K562 (cell line): ENCODE results near the gene SYNGR4. TPM values are rescaled to one million over a fixed set of nuclear protein-coding genes. Genes with fewer than 3 reads are reported as not detected.

Experiments
- ARID3B ChIP-seq: fragments of 250-450 bp; sonication (Bioruptor Pico); IDR thresholded peaks from 2 replicates; pipeline ENCODE4 v1.4.0; 2020; ENCODE audit warnings: borderline replicate concordance
- BRD9 ChIP-seq: fragments of 450-650 bp; IDR thresholded peaks from 2 replicates; pipeline ENCODE4 v1.6.1; 2018; ENCODE audit warnings: low read depth; ENCODE audit not compliant: partially characterized antibody
- C11orf30 ChIP-seq: fragments of 450-650 bp; IDR thresholded peaks from 2 replicates; pipeline ENCODE4 v1.6.1; 2016; ENCODE audit warnings: low read depth, mild to moderate bottlenecking
- CHD1 ChIP-seq: fragments of 200-600 bp; sonication (generic); IDR thresholded peaks from one replicate; pipeline ENCODE4 v1.6.1; 2012; ENCODE audit warnings: mild to moderate bottlenecking, moderate library complexity, low read length, inconsistent platforms
- EP400 ChIP-seq: fragments of 450-650 bp; IDR thresholded peaks from 2 replicates; pipeline ENCODE4 v1.6.1; 2017; ENCODE audit warnings: antibody characterized with exemption, mild to moderate bottlenecking, moderate library complexity
- ERF ChIP-seq: fragments of 450-650 bp; formaldehyde crosslinking; IDR thresholded peaks from 2 replicates; pipeline ENCODE4 v1.4.0; 2020; ENCODE audit warnings: mild to moderate bottlenecking, mixed read lengths
- ETV5 ChIP-seq: sonication (generic); formaldehyde crosslinking; IDR thresholded peaks from 2 replicates; pipeline ENCODE4 v1.4.0; 2020; ENCODE audit warnings: low read depth, mild to moderate bottlenecking, missing genetic modification reagents
- FOXA3 ChIP-seq, 2 experiments: fragments of 450-650 bp in 1 of 2; sonication (generic) in 1 of 2; formaldehyde crosslinking; IDR thresholded peaks in 1 of 2; conservative IDR thresholded peaks in 1 of 2; 2 replicates each; pipeline versions ENCODE4 v1.4.0 to v1.8.0; 2020 to 2022; ENCODE audit warnings: mild to moderate bottlenecking in 2 of 2, missing genetic modification reagents in 1 of 2
- GATAD2A ChIP-seq: fragments of 450-650 bp; IDR thresholded peaks from 2 replicates; pipeline ENCODE4 v1.6.1; 2017
- JUN ChIP-seq, 2 experiments: sonication (generic) in 1 of 2; formaldehyde crosslinking in 1 of 2; IDR thresholded peaks; 2 replicates each; pipeline versions ENCODE4 v1.6.1 to v1.8.0; 2012 to 2022; ENCODE audit warnings: borderline replicate concordance in 2 of 2, mild to moderate bottlenecking in 2 of 2, improper control_type of control experiment in 1 of 2, low read depth in 1 of 2, low read length in 1 of 2, missing genetic modification reagents in 1 of 2
- MAFG ChIP-seq: fragments of 450-650 bp; conservative IDR thresholded peaks from 2 replicates; pipeline ENCODE4 v1.6.1; 2016; ENCODE audit warnings: missing genetic modification characterization, missing compliant biosample characterization
- NR2C2 ChIP-seq, 2 experiments: fragments of 200-800 bp in 1 of 2; sonication (Bioruptor generic) in 1 of 2; sonication (generic) in 1 of 2; formaldehyde crosslinking in 1 of 2; IDR thresholded peaks; 2 replicates each; pipeline versions ENCODE4 v1.6.1 to v1.8.0; 2016 to 2022; ENCODE audit warnings: mild to moderate bottlenecking in 1 of 2, missing compliant biosample characterization in 1 of 2, missing genetic modification characterization in 1 of 2, missing genetic modification reagents in 1 of 2
- POLR2A ChIP-seq: fragments of 450-650 bp; conservative IDR thresholded peaks from 2 replicates; pipeline ENCODE4 v1.6.1; 2016
- STAG1 ChIP-seq: sonication (generic); formaldehyde crosslinking; IDR thresholded peaks from 2 replicates; pipeline ENCODE4 v1.5.0; 2020; ENCODE audit warnings: missing genetic modification reagents, borderline replicate concordance
- TBP ChIP-seq: optimal IDR thresholded peaks from 2 replicates; pipeline ENCODE3; 2011; ENCODE audit warnings: low read depth, low read length, improper control_type of control experiment
- TEAD4 ChIP-seq, 2 experiments: sonication (generic) in 1 of 2; formaldehyde crosslinking in 1 of 2; IDR thresholded peaks; 2 replicates each; pipeline versions ENCODE4 v1.6.1 to v1.8.0; 2012 to 2022; ENCODE audit warnings: borderline replicate concordance in 1 of 2, inconsistent platforms in 1 of 2, low read length in 1 of 2, mild to moderate bottlenecking in 1 of 2, missing genetic modification reagents in 1 of 2
- TOE1 ChIP-seq, 2 experiments: fragments of 450-650 bp in 1 of 2; sonication (generic) in 1 of 2; formaldehyde crosslinking in 1 of 2; IDR thresholded peaks; 2 replicates each; pipeline versions ENCODE4 v1.7.1 to v1.8.0; 2016 to 2022; ENCODE audit warnings: borderline replicate concordance in 2 of 2, mild to moderate bottlenecking in 2 of 2, antibody characterized with exemption in 1 of 2, inconsistent platforms in 1 of 2, low read depth in 1 of 2, missing genetic modification reagents in 1 of 2, moderate library complexity in 1 of 2
- VEZF1 ChIP-seq: fragments of 200-800 bp; sonication (Bioruptor generic); IDR thresholded peaks from 2 replicates; pipeline ENCODE4 v1.6.1; 2017; ENCODE audit warnings: missing genetic modification characterization, missing compliant biosample characterization
- ZBTB8A ChIP-seq: fragments of 450-650 bp; IDR thresholded peaks from 2 replicates; pipeline ENCODE4 v1.6.1; 2018; ENCODE audit warnings: mild to moderate bottlenecking, moderate library complexity; ENCODE audit not compliant: partially characterized antibody
- ZNF165 ChIP-seq: fragments of 250-450 bp; sonication (Bioruptor Pico); IDR thresholded peaks from 2 replicates; pipeline ENCODE4 v1.4.0; 2020; ENCODE audit warnings: borderline replicate concordance
- polyA plus RNA-seq, 8 experiments: library from polyadenylated mRNA; depleted of rRNA in 4 of 8; stranded (reverse) in 5 of 8; unstranded in 3 of 8; fragments of >200 nt; fragmentation: Nextera tagmentation in 2 of 8; fragmentation: Illumina TruSeq in 1 of 8; extraction: Ambion mirVana in 2 of 8; extraction: Trizol in 1 of 8; gene quantifications; 2 replicates each; pipeline versions ENCODE4 v1.2.1 to v1.2.3, GENCODE V29; 2011 to 2014; ENCODE audit warnings: inconsistent platforms in 1 of 8, missing spikeins in 1 of 8
- total RNA-seq, 7 experiments: library from RNA; depleted of rRNA in 6 of 7; stranded (reverse); fragments of >200 nt in 6 of 7; fragmentation: Illumina TruSeq in 2 of 7; extraction: Trizol in 2 of 7; gene quantifications; 2 replicates each; pipeline versions ENCODE4 v1.2.1 to v1.2.3, GENCODE V29; 2011 to 2021; ENCODE audit warnings: low replicate concordance in 1 of 7
- TF ChIP-seq, protein P1 (sequence below), 2 experiments: fragments of 450-650 bp in 1 of 2; sonication (generic) in 1 of 2; formaldehyde crosslinking in 1 of 2; IDR thresholded peaks in 1 of 2; conservative IDR thresholded peaks in 1 of 2; 2 replicates each; pipeline versions ENCODE4 v1.6.1 to v1.8.1; 2016 to 2023; ENCODE audit warnings: mild to moderate bottlenecking in 2 of 2, moderate library complexity in 2 of 2, inconsistent platforms in 1 of 2, missing genetic modification reagents in 1 of 2

Gene SYNGR4
- total and polyA plus RNA-seq, 9 of the 15 experiments (the other 6 are each of a cell fraction or from before 2014, with no cell fraction given) = 0.07 to 0.14 TPM; not detected in 7

GRCh38 chr19:48424694-48425219 lies 60.6 kb downstream of the SYNGR4 start (continued):
- TF ChIP-seq JUN (IDR thresholded peaks at IDR 0.05; ENCODE audit: borderline replicate concordance, low read depth, low read length) (peak; percentile 74), JUN (CRISPR knock-in tag; IDR thresholded peaks at IDR 0.05; ENCODE audit: borderline replicate concordance) (no peak), EP400 (peak; percentile 54), POLR2A (peak; percentile 28; the same call in 1 of the 2 replicates), TBP (no peak), ZNF165 (CRISPR knock-in tag) (no peak), VEZF1 (peak; percentile 62; the same call in 1 of the 2 replicates), MAFG (tag) (peak; percentile 85), BRD9 (peak; percentile 73), C11orf30 (peak; percentile 95), NR2C2 (CRISPR knock-in tag; IDR thresholded peaks at IDR 0.05) (no peak), NR2C2 (tag; IDR thresholded peaks at IDR 0.05) (no peak), STAG1 (no peak), GATAD2A (peak; percentile 96), ZBTB8A (no peak), CHD1 (no peak), FOXA3 (CRISPR knock-in tag; conservative IDR thresholded peaks at IDR 0.05 in 1 of 2, IDR thresholded peaks at IDR 0.05 in 1 of 2) (no peak), TOE1 (IDR thresholded peaks at IDR 0.05; ENCODE audit: borderline replicate concordance) (no peak), TOE1 (CRISPR knock-in tag; IDR thresholded peaks at IDR 0.05; ENCODE audit: borderline replicate concordance, low read depth) (no peak), ETV5 (CRISPR knock-in tag) (peak; percentile 36; the same call in 1 of the 2 replicates), ARID3B (CRISPR knock-in tag) (no peak), ERF (0 out of 2 replicates have a peak, but pooled peaks have one; percentile 34), TEAD4 (IDR thresholded peaks at IDR 0.05; ENCODE audit: low read length) (0 out of 2 replicates have a peak, but pooled peaks have one; percentile 22), TEAD4 (CRISPR knock-in tag; IDR thresholded peaks at IDR 0.05; ENCODE audit: borderline replicate concordance) (no peak)
- TF ChIP-seq, protein P1, sequence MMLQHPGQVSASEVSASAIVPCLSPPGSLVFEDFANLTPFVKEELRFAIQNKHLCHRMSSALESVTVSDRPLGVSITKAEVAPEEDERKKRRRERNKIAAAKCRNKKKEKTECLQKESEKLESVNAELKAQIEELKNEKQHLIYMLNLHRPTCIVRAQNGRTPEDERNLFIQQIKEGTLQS (IDR thresholded peaks at IDR 0.05) = peak; percentile 89
- TF ChIP-seq, protein P1 (CRISPR knock-in tag; conservative IDR thresholded peaks at IDR 0.05) = no peak
